Heart left ventricle (tissue), 16 donors: Measurements from ENCODE around the gene BRD1. TPM values are rescaled to one million over a fixed set of nuclear protein-coding genes. Genes with fewer than 3 reads are reported as not detected.
A peak's percentile ranks its signal among the peaks of the same experiment; 100 is the strongest.

Source experiments
- ATAC-seq, 4 donors: fragments of 200-7000 bp; cut with Tn5 transposase; one replicate each; pipeline ENCODE4 v1.9.1; 2020 to 2022; ENCODE audit warnings: moderate library complexity in 4 of 4, mild to moderate bottlenecking in 3 of 4, moderate number of reproducible peaks in 1 of 4
- DNase-seq, 5 donors: peaks; one replicate each; pipeline ENCODE4 v3.0.0-alpha.2; 2020
- H3K27ac ChIP-seq, 12 donors: fragments of 200-600 bp; sonication (generic) in 4 of 12; one replicate each; pipeline versions ENCODE4 v1.5.0 to v1.8.0; 2016 to 2022; ENCODE audit warnings: mild to moderate bottlenecking in 2 of 12
- H3K27me3 ChIP-seq, 9 donors: fragments of 200-600 bp; sonication (generic) in 2 of 9; one replicate each; pipeline versions ENCODE4 v1.5.1 to v1.8.0; 2016 to 2022; ENCODE audit warnings: mild to moderate bottlenecking in 3 of 9
- H3K36me3 ChIP-seq, 9 donors: fragments of 200-600 bp; sonication (generic) in 2 of 9; one replicate each; pipeline versions ENCODE4 v1.5.0 to v1.8.0; 2018 to 2022; ENCODE audit warnings: mild to moderate bottlenecking in 2 of 9
- H3K4me1 ChIP-seq, 12 donors: fragments of 200-600 bp; sonication (generic) in 4 of 12; one replicate each; pipeline versions ENCODE4 v1.5.0 to v1.8.0; 2016 to 2022; ENCODE audit warnings: mild to moderate bottlenecking in 3 of 12
- H3K4me3 ChIP-seq, 12 donors: fragments of 200-600 bp; sonication (generic) in 4 of 12; one replicate each; pipeline versions ENCODE4 v1.5.0 to v1.8.0; 2017 to 2022; ENCODE audit warnings: mild to moderate bottlenecking in 9 of 12, moderate library complexity in 4 of 12
- H3K9me3 ChIP-seq, 12 donors: fragments of 200-600 bp; sonication (generic) in 4 of 12; one replicate each; pipeline versions ENCODE4 v1.5.0 to v1.8.0; 2016 to 2022; ENCODE audit warnings: mild to moderate bottlenecking in 1 of 12
- POLR2A ChIP-seq, 2 donors: fragments of 450-650 bp; IDR thresholded peaks; one replicate each; pipeline ENCODE4 v1.6.1; 2017; ENCODE audit warnings: antibody characterized with exemption in 2 of 2, mild to moderate bottlenecking in 2 of 2, moderate library complexity in 2 of 2
- WGBS, 4 donors: extraction: QIAGEN DNeasy Blood & Tissue Kit in 2 of 4; methylation state at CpG; one replicate each; pipeline versions ENCODE4 v1.1.5 to v1.1.7; 2013 to 2018; 5-methylcytosine and 5-hydroxymethylcytosine counted together
- intact Hi-C, 10 donors: fragments of 100-400 bp; cut with DNase I; formaldehyde crosslinking; loops; one replicate each; pipeline versions ENCODE4 v1.11.1 to v1.14.2; 2022
- polyA plus RNA-seq, 2 donors: library from polyadenylated mRNA; stranded (reverse); fragments of 200-250 nt; gene quantifications; one replicate each; pipeline ENCODE4 v1.2.3, GENCODE V29; 2013
- total RNA-seq, 9 donors: library from RNA; depleted of rRNA in 2 of 9; stranded (reverse); fragments of >200 nt in 2 of 9; fragmentation: NEBNext Ultra II Directional in 3 of 9; extraction: Animal tissue kit (Norgen Biotek cat#: 25700) in 3 of 9; gene quantifications; one replicate each; pipeline versions ENCODE4 v1.1.0 to v1.2.4, GENCODE V29; 2016 to 2023
- TF ChIP-seq, protein P1 (sequence below), 12 donors: fragments of 200-600 bp; sonication (generic) in 4 of 12; IDR thresholded peaks; one replicate each; pipeline versions ENCODE4 v1.5.0 to v1.8.0; 2018 to 2022; ENCODE audit warnings: antibody characterized with exemption in 12 of 12, mild to moderate bottlenecking in 5 of 12
- donor health status: ischemic (EF 13 %, LVEDD 7.1; RV severe dilation, severe dysfunction).
- donor health status: healthy with polysubstance abuse.
- donor health status: DM: no; HTN: yes; CAD: no.
- donor health status: DM: no; HTN: no; CAD: no.
- donor health status: ischemic (EF 25% LVEDD 6.9; RV normal size, moderate dysfunction).
- donor health status: ischemic (EF 25% LVEDD 5.7; RV mildly dilated, moderate dysfunction).
- donor health status: healthy.
- donor health status: DM: yes; HTN: yes; CAD: no.
- donor health status: ischemic (EF 35%, LVEDD 5.7; RV mildly dilated, moderate dysfunction).
- donor health status: nonischemic (EF 11% LVEDD 7.7; RV severe dilation, severe dysfunction).
- donor health status: DM: yes; HTN: yes; CAD: no.
- donor health status: PGD.
- donor health status: ischemic (EF 29% LVEDD 5.4; RV normal size, mild dysfunction).
- donor health status: nonischemic (EF 23%, LVEDD 6.1; RV moderate dilation, normal function).

BRD1 gene
- total and polyA plus RNA-seq, 11 donors: 12.0 to 27.0 (median 17.2) TPM

GRCh38 chr22:49727191-49727880 is 100.3 kb downstream of the BRD1 start:
- ATAC-seq: no peak
- Histone ChIP-seq H3K36me3 (no peaks in the 10 kb centered on the region), H3K4me3 (no peak overlapping the region), H3K27me3 (peaks cover 6 to 78% (median 30%) of the 10 kb centered on the region in 9 donors), H3K9me3 (peaks cover 0 to 6% (median 0%) of the 10 kb centered on the region in 12 donors), H3K27ac (no peak overlapping the region), H3K4me1 (peaks cover 0 to 14% (median 4%) of the 10 kb centered on the region in 12 donors)
- 79 to 86% (median 82%) methylated on average over 24 to 27 of the region's 27 CpGs for WGBS, 4 donors
- TF ChIP-seq, protein P1, sequence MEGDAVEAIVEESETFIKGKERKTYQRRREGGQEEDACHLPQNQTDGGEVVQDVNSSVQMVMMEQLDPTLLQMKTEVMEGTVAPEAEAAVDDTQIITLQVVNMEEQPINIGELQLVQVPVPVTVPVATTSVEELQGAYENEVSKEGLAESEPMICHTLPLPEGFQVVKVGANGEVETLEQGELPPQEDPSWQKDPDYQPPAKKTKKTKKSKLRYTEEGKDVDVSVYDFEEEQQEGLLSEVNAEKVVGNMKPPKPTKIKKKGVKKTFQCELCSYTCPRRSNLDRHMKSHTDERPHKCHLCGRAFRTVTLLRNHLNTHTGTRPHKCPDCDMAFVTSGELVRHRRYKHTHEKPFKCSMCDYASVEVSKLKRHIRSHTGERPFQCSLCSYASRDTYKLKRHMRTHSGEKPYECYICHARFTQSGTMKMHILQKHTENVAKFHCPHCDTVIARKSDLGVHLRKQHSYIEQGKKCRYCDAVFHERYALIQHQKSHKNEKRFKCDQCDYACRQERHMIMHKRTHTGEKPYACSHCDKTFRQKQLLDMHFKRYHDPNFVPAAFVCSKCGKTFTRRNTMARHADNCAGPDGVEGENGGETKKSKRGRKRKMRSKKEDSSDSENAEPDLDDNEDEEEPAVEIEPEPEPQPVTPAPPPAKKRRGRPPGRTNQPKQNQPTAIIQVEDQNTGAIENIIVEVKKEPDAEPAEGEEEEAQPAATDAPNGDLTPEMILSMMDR (IDR thresholded peaks at IDR 0.05): no peak
- TF ChIP-seq POLR2A (IDR thresholded peaks at IDR 0.05): no peak
- intact Hi-C loops: loop anchor here in 3 of 10 donors (10.0 kb wide), 3 partner anchors 73 to 1153 kb away; no protein-coding TSS in a partner anchor
- no peak for DNase-seq

- intact Hi-C loops: loop anchor here in 3 of 10 donors (10.0 kb wide), 3 partner anchors 72 to 1152 kb away; no protein-coding TSS in a partner anchor
- WGBS, 4 donors: 74 to 79% (median 77%) methylated on average over 14 to 17 of the region's 17 CpGs
- peaks cover 6 to 72% (median 30%) of the 10 kb centered on the region in 9 donors for H3K27me3 ChIP-seq
- H3K27ac ChIP-seq: no peak overlapping the region
- no peak for ATAC-seq
- no peak overlapping the region for H3K4me3 ChIP-seq
- no peak for DNase-seq
- no peak for TF ChIP-seq POLR2A (IDR thresholded peaks at IDR 0.05)
- TF ChIP-seq, protein P1 (IDR thresholded peaks at IDR 0.05): no peak
- peaks cover 0 to under 1% (median 0%) of the 10 kb centered on the region in 12 donors for H3K9me3 ChIP-seq
- no peaks in the 10 kb centered on the region for H3K36me3 ChIP-seq
- peaks cover 0 to 14% (median 4%) of the 10 kb centered on the region in 12 donors for H3K4me1 ChIP-seq
Measured at GRCh38 chr22:49726701-49727101, 101.0 kb downstream of the BRD1 start.

DNA sequence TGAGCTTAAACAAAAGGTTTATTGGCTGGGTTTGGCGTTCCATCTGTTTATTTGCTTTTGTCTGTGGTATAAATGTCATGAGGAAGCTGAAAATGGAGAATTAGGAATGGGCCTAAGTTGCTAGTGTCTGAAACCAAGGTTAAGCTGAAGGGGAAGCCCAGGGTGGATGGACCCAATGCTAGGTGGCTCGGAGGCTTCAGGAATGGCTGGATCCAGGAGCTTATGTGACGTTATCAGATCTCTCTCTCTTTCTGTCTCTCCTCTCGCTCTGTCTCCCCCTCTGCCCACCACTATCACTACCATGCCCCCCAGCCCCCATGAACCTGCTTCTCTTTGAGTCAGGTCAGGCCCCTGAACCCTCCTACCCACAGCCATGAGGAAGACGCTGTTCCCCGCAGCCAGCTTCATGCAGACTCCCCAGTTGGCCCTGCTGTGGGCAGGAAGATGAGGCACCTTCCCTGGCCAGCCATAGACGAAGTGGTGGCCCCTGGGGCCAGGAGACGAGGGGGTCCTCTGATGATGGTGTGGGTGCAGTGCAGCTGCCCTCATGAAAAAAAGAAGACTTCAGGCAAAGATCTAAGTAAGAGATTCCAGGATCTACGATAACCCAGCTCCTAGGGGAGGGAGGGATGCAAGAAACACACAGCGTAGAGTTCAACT is 101.5 kb downstream of the BRD1 start:
- Histone ChIP-seq H3K27me3 (peaks cover 6 to 73% (median 30%) of the 10 kb centered on the region in 9 donors), H3K4me3 (no peak overlapping the region), H3K4me1 (peaks cover 0 to 14% (median 4%) of the 10 kb centered on the region in 12 donors), H3K36me3 (no peaks in the 10 kb centered on the region), H3K27ac (no peak overlapping the region), H3K9me3 (no peaks in the 10 kb centered on the region)
- 83 to 86% (median 84%) methylated on average over 10 of the region's 10 CpGs for WGBS, 4 donors
- DNase-seq: peak in 1 of 5 donors; percentile 15
- ATAC-seq: no peak
- TF ChIP-seq, protein P1 (IDR thresholded peaks at IDR 0.05): no peak
- no peak for TF ChIP-seq POLR2A (IDR thresholded peaks at IDR 0.05)
- intact Hi-C loops: loop anchor here in 3 of 10 donors (10.0 kb wide), 3 partner anchors 71 to 1151 kb away; no protein-coding TSS in a partner anchor

GRCh38 chr22:49725516-49725915 is 102.2 kb downstream of the BRD1 start:
- H3K9me3 ChIP-seq: no peaks in the 10 kb centered on the region
- TF ChIP-seq, protein P1 (IDR thresholded peaks at IDR 0.05): no peak
- no peak for TF ChIP-seq POLR2A (IDR thresholded peaks at IDR 0.05)
- H3K4me1 ChIP-seq: peaks cover 0 to 14% (median 4%) of the 10 kb centered on the region in 12 donors
- peaks cover 6 to 70% (median 30%) of the 10 kb centered on the region in 9 donors for H3K27me3 ChIP-seq
- DNase-seq (no peak), ATAC-seq (no peak)
- WGBS, 4 donors: 84 to 91% (median 89%) methylated on average over 11 to 19 of the region's 19 CpGs
- H3K4me3 ChIP-seq: no peak overlapping the region
- H3K36me3 ChIP-seq: no peaks in the 10 kb centered on the region
- no peak overlapping the region for H3K27ac ChIP-seq
- intact Hi-C loops: loop anchor here in 4 of 10 donors (2.0 to 10.0 kb wide), 4 partner anchors 69 to 1151 kb away; no protein-coding TSS in a partner anchor
